HUES6 (cell line): ENCODE results near the gene SLC38A11.
A peak's percentile ranks its signal among the peaks of the same experiment; 100 is the strongest.

ENCODE experiments used
- H3K27ac ChIP-seq: 2 replicates; pipeline ENCODE4 v1.7.0; 2013; ENCODE audit warnings: low read depth, mild to moderate bottlenecking, low read length, inconsistent platforms
- H3K27me3 ChIP-seq: 2 replicates; pipeline ENCODE4 v1.6.1; 2013; ENCODE audit warnings: low read length; ENCODE audit not compliant: control insufficient read depth, insufficient read depth
- H3K36me3 ChIP-seq: 2 replicates; pipeline ENCODE4 v1.6.1; 2013; ENCODE audit warnings: low read length; ENCODE audit not compliant: control insufficient read depth, insufficient read depth
- H3K4me1 ChIP-seq: 2 replicates; pipeline ENCODE4 v1.6.1; 2013; ENCODE audit warnings: low read length; ENCODE audit not compliant: control insufficient read depth, insufficient read depth
- H3K4me3 ChIP-seq: 2 replicates; pipeline ENCODE4 v1.5.1; 2013; ENCODE audit warnings: low read depth, low read length
- H3K9ac ChIP-seq: one replicate; pipeline ENCODE4 v1.6.1; 2013; ENCODE audit warnings: mild to moderate bottlenecking, low read length
- H3K9me3 ChIP-seq: 2 replicates; pipeline ENCODE4 v1.6.1; 2013; ENCODE audit warnings: low read depth, low read length; ENCODE audit not compliant: control insufficient read depth, insufficient read depth

The SLC38A11 gene

GRCh38 chr2:164913011-164913410 lies 42.3 kb downstream of the SLC38A11 start:
- Histone ChIP-seq H3K9me3 (no peaks in the 10 kb centered on the region), H3K4me1 (peaks cover 36% of the 10 kb centered on the region), H3K9ac (no peak overlapping the region), H3K27ac (peak overlapping the region; percentile 92), H3K27me3 (no peaks in the 10 kb centered on the region), H3K36me3 (no peaks in the 10 kb centered on the region), H3K4me3 (peak overlapping the region; percentile 40)

GRCh38 chr2:164911832-164912231 lies 43.5 kb downstream of the SLC38A11 start:
- Histone ChIP-seq H3K9me3 (no peaks in the 10 kb centered on the region), H3K4me1 (peaks cover 33% of the 10 kb centered on the region), H3K27me3 (no peaks in the 10 kb centered on the region), H3K27ac (no peak overlapping the region), H3K9ac (no peak overlapping the region), H3K36me3 (no peaks in the 10 kb centered on the region), H3K4me3 (no peak overlapping the region)

- Histone ChIP-seq H3K4me3 (no peak overlapping the region), H3K4me1 (peaks cover 33% of the 10 kb centered on the region), H3K27ac (no peak overlapping the region), H3K9me3 (no peaks in the 10 kb centered on the region), H3K27me3 (no peaks in the 10 kb centered on the region), H3K36me3 (no peaks in the 10 kb centered on the region), H3K9ac (no peak overlapping the region)
These were observed 45.0 kb downstream of the SLC38A11 start for GRCh38 chr2:164910101-164910899.

DNA sequence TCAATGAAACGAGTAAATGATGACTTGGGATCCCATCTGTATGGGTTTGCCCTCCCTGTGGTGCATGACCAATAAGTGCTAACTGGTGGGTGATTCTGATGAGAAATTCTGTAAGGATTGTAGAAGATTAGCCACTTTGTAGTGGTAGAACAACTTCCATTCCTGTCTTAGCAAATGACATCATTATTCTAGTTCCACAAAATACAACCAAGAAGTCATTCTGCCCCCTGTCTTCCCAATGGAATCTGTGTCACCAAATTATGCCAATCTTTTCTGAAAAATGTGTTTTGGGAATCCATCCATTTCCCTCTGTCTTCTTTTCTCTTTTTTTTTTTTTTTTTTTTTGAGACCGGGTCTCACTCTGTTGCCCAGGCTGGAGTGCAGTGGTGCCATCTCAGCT lies 48.4 kb downstream of the SLC38A11 start:
- Histone ChIP-seq H3K4me1 (peaks cover 8% of the 10 kb centered on the region; the same call in 1 of the 2 replicates), H3K9me3 (no peaks in the 10 kb centered on the region), H3K27ac (no peak overlapping the region)

DNA sequence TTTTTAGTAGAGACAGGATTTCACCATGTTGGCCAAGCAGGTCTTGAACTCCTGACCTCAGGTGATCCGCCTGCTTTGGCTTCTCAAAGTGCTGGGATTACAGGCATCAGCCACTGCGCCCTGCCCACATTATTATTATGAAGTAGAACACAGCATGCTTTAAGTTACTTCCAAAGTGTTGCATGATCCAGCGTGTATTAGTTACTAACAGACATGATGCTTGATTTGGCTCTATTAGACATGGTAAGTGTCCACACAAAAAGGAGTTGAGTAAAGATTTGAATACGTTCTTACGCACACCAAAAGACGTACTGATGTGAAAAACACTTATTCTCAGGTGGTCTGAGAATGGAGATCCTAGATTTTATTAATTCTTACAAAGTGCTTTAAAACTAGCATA lies 50.0 kb downstream of the SLC38A11 start:
- no peaks in the 10 kb centered on the region for H3K9me3 ChIP-seq

More for the DNA sequence above, 48.4 kb downstream of the SLC38A11 start:
- Histone ChIP-seq H3K36me3 (no peaks in the 10 kb centered on the region), H3K4me3 (no peak overlapping the region), H3K27me3 (no peaks in the 10 kb centered on the region), H3K9ac (no peak overlapping the region)

GRCh38 chr2:164903951-164904350 lies 51.4 kb downstream of the SLC38A11 start:
- Histone ChIP-seq H3K4me3 (no peak overlapping the region), H3K27me3 (no peaks in the 10 kb centered on the region), H3K9ac (no peak overlapping the region), H3K4me1 (no peaks in the 10 kb centered on the region), H3K27ac (no peak overlapping the region), H3K9me3 (no peaks in the 10 kb centered on the region), H3K36me3 (no peaks in the 10 kb centered on the region)

More for the DNA sequence above, 50.0 kb downstream of the SLC38A11 start:
- Histone ChIP-seq H3K4me1 (peaks cover 4% of the 10 kb centered on the region; the same call in 1 of the 2 replicates), H3K27ac (no peak overlapping the region), H3K27me3 (no peaks in the 10 kb centered on the region), H3K4me3 (no peak overlapping the region), H3K36me3 (no peaks in the 10 kb centered on the region), H3K9ac (no peak overlapping the region)

DNA sequence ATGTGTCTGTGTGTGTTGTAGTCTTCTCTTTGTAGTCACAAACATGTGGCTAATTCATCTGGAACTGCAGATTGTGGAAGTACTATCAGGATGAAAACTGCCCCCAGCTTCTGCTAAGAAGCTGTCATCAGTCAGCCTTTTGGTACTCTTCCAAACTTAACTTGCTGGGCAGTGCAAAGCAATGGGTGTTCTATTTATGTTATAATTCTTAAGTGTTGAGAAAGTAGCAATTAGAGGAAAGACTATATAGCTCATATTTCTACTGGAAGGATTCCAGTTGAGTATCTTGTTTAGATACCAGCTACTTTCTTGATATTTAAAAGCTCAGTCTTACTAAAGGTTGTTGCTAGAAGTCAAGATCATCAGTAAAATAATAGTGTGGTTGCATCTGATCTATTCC lies 52.1 kb downstream of the SLC38A11 start:
- Histone ChIP-seq H3K9ac (no peak overlapping the region), H3K27me3 (no peaks in the 10 kb centered on the region), H3K27ac (no peak overlapping the region), H3K4me3 (no peak overlapping the region), H3K36me3 (no peaks in the 10 kb centered on the region), H3K9me3 (no peaks in the 10 kb centered on the region), H3K4me1 (no peaks in the 10 kb centered on the region; the same call in 1 of the 2 replicates)

- H3K9me3 ChIP-seq, result no peaks in the 10 kb centered on the region
- H3K27me3 ChIP-seq, result no peaks in the 10 kb centered on the region
- no peak overlapping the region for H3K27ac ChIP-seq
- H3K36me3 ChIP-seq, result no peaks in the 10 kb centered on the region
- no peak overlapping the region for H3K4me3 ChIP-seq
- H3K4me1 ChIP-seq, result peaks cover 15% of the 10 kb centered on the region
- H3K9ac ChIP-seq, result no peak overlapping the region
These were observed 56.2 kb downstream of the SLC38A11 start for GRCh38 chr2:164899121-164899520.

DNA sequence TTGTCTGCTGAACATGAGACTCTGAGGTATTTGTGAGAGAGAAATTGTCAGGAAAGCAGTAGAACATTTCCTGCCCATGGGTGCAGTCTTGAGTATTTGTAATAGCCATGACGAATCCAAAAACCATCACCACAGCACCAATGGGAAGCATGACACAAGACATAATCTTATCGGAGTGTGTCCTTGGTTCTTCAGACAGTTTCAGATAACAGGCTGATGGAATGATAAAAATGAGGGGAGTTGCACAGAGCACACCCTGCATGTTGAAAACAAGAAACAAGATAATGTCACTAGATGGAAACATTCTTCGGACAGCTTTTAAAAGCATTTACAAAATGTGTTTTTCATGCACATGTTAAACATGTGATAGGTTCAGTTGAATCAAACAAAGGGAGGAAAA lies 56.9 kb downstream of the SLC38A11 start:
- H3K9ac ChIP-seq, result no peak overlapping the region
- no peaks in the 10 kb centered on the region for H3K9me3 ChIP-seq
- no peak overlapping the region for H3K27ac ChIP-seq
- H3K36me3 ChIP-seq, result no peaks in the 10 kb centered on the region
- peaks cover 15% of the 10 kb centered on the region for H3K4me1 ChIP-seq
- no peak overlapping the region for H3K4me3 ChIP-seq
- no peaks in the 10 kb centered on the region for H3K27me3 ChIP-seq

DNA sequence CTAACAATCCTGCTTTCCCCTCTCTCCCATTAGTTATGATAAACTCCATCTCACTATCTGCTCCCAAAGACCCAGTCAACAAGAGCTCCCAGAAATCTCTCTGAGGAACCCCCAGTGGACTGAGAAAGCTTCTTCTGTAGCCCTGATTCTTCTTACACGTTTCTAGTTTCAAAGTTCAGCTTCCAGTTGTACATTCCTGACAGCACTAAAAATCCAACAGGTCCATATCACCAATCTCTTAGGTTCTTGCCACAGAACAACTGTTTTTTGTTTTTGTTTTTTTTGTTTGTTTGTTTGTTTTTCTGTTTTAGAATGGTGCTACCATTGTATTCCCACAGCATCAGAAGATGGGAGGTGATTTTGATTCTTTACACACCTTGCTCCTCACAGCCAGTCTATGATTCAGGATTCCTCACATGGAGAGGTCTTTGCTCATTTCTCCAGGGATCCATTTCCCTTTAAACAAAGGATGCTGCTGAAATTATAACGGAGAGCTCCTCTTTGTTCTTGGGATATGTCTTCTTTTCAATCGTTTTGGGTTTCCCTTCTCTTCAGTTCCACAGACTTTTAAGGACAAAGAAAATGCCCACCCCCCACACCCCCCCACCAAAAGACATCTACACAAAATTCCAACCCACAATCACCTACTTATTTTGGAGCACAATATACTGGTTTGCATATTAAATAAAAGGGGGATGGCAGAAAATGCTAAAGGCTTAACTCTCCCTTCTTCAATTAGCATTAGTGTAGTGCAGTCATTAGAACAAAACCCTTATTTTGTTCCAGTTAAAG lies 57.7 kb downstream of the SLC38A11 start:
- Histone ChIP-seq H3K27me3 (no peaks in the 10 kb centered on the region), H3K9me3 (no peaks in the 10 kb centered on the region), H3K36me3 (no peaks in the 10 kb centered on the region), H3K27ac (no peak overlapping the region), H3K9ac (no peak overlapping the region), H3K4me3 (no peak overlapping the region), H3K4me1 (peaks cover 15% of the 10 kb centered on the region)
